ENCODE measurements around the gene FEZ2. TPM values are rescaled to one million over a fixed set of nuclear protein-coding genes. Genes with fewer than 3 reads are reported as not detected.

Gene FEZ2
- total and polyA plus RNA-seq, 9 of the 15 experiments (the other 6 are each of a cell fraction or from before 2014, with no cell fraction given), result 9.9 to 35.5 (median 20.1) TPM

- TF ChIP-seq NRF1 (conservative IDR thresholded peaks at IDR 0.05 in 1 of 2, IDR thresholded peaks at IDR 0.05 in 1 of 2) (no peak), PRPF4 (IDR thresholded peaks at IDR 0.05; ENCODE audit: insufficient read depth, low read depth, low read length, poor library complexity, severe bottlenecking) (no peak), ZNF518B (CRISPR knock-in tag; IDR thresholded peaks at IDR 0.05) (no peak), U2AF2 (optimal IDR thresholded peaks at IDR 0.05; ENCODE audit: low read depth, low read length) (no peak)
These were observed 52.0 kb downstream of the FEZ2 start (continued) for GRCh38 chr2:36545871-36546416.

- H3K36me3 ChIP-seq (ENCODE audit: control insufficient read depth, insufficient read depth, low read length), result peaks cover under 1% of the 10 kb centered on the region; the same call in 1 of the 3 replicates
- in situ Hi-C loops (cut with MboI), result no loop called here
These were observed 53.2 kb downstream of the FEZ2 start for GRCh38 chr2:36544638-36545338.

More at GRCh38 chr2:36544638-36545338, 53.2 kb downstream of the FEZ2 start:
- H3K9me1 ChIP-seq (ENCODE audit: control insufficient read depth, insufficient read depth, low read length), result no peaks in the 10 kb centered on the region
- intact Hi-C loops (cut with micrococcal nuclease), result no loop called here
- ATAC-seq (peak; percentile 37; the same call in 2 of the 3 replicates), DNase-seq (ENCODE audit: extremely low read depth in 1 of 4, low spot score in 3 of 4) (no peak), FAIRE-seq (peak; percentile 69)
- 69% methylated on average over 6 of the region's 6 CpGs for WGBS (ENCODE audit: insufficient coverage, low coverage, missing lambda C conversion rate)
- H3K4me2 ChIP-seq (ENCODE audit: insufficient read depth, low read length), result no peak overlapping the region
- no TSS peak for BruUV-seq (replicated peaks)
- H2AFZ ChIP-seq (ENCODE audit: low read depth, low read length), result no peak overlapping the region
- no peak overlapping the region for H3K27ac ChIP-seq (ENCODE audit: extremely low read depth, low read depth, low read length)
- H3K9ac ChIP-seq (ENCODE audit: insufficient read depth in 1 of 2, low read depth in 2 of 2, low read length in 2 of 2), result no peak overlapping the region
- CTCF ChIA-PET (ENCODE audit: low intra/inter-chr PET ratio), result no interaction called here
- H3K9me3 ChIP-seq (replicated peaks; ENCODE audit: control insufficient read depth, insufficient read depth, low read depth, low read length), result no peaks in the 10 kb centered on the region
- no peaks in the 10 kb centered on the region for H4K20me1 ChIP-seq (replicated peaks; ENCODE audit: control insufficient read depth, insufficient read depth, low read length)
- H3K4me1 ChIP-seq (replicated peaks in 1 of 2; ENCODE audit: control insufficient read depth in 2 of 2, insufficient read depth in 2 of 2, low read length in 2 of 2), result no peaks in the 10 kb centered on the region; a peak in 1 of 5 replicates
- no peak overlapping the region for H3K4me3 ChIP-seq
- H3K27me3 ChIP-seq (ENCODE audit: control insufficient read depth in 2 of 2, insufficient read depth in 2 of 2, low read length in 2 of 2), result no peaks in the 10 kb centered on the region
- TF ChIP-seq ESRRB (CRISPR knock-in tag; IDR thresholded peaks at IDR 0.05; ENCODE audit: borderline replicate concordance) (no peak), RNF219 (CRISPR knock-in tag; IDR thresholded peaks at IDR 0.05) (no peak), FOXK2 (conservative IDR thresholded peaks at IDR 0.05 in 1 of 2, IDR thresholded peaks at IDR 0.05 in 1 of 2; ENCODE audit: low read depth in 2 of 2) (no peak), CTCF (IDR thresholded peaks at IDR 0.05 in 2 of 3, conservative IDR thresholded peaks at IDR 0.05 in 1 of 3; ENCODE audit: insufficient read depth in 2 of 3, low read depth in 1 of 3, low read length in 3 of 3) (peak in 2 of 3 experiments; percentile 18 to 31; a peak in 3 of 6 replicates), RCOR1 (IDR thresholded peaks at IDR 0.05; ENCODE audit: borderline replicate concordance in 1 of 2, low read depth in 2 of 2, low read length in 2 of 2) (no peak)
- POLR2A ChIA-PET, result no interaction called here
- H3K79me2 ChIP-seq (ENCODE audit: control insufficient read depth, insufficient read depth, low read length), result no peaks in the 10 kb centered on the region

Measured in K562 (cell line).